GM10248 (cell line): ENCODE measurements around the gene CREB1.

Source experiments
- CTCF ChIA-PET: fragments of 300-600 bp; sonication (Branson Sonifier 250); formaldehyde crosslinking; extraction: SDS; loops from one replicate; lab custom pipeline; 2021; ENCODE audit warnings: antibody characterized with exemption; lab: Yijun Ruan, JAX
- POLR2A ChIA-PET: fragments of 350-650 bp; sonication (Branson Sonifier 250); formaldehyde crosslinking; extraction: SDS; loops from one replicate; lab custom pipeline; 2020; ENCODE audit warnings: antibody characterized with exemption; lab: Yijun Ruan, JAX
- DNase-seq: peaks from one replicate; pipeline ENCODE4 v3.0.0; 2012; ENCODE audit errors: extremely low spot score
- TF ChIP-seq, protein P1 (sequence below): IDR thresholded peaks from 2 replicates; pipeline ENCODE4 v1.5.1; 2012; ENCODE audit warnings: mild to moderate bottlenecking, low read depth; ENCODE audit errors: extremely low read depth, missing control alignments, control extremely low read depth

Gene CREB1

DNA sequence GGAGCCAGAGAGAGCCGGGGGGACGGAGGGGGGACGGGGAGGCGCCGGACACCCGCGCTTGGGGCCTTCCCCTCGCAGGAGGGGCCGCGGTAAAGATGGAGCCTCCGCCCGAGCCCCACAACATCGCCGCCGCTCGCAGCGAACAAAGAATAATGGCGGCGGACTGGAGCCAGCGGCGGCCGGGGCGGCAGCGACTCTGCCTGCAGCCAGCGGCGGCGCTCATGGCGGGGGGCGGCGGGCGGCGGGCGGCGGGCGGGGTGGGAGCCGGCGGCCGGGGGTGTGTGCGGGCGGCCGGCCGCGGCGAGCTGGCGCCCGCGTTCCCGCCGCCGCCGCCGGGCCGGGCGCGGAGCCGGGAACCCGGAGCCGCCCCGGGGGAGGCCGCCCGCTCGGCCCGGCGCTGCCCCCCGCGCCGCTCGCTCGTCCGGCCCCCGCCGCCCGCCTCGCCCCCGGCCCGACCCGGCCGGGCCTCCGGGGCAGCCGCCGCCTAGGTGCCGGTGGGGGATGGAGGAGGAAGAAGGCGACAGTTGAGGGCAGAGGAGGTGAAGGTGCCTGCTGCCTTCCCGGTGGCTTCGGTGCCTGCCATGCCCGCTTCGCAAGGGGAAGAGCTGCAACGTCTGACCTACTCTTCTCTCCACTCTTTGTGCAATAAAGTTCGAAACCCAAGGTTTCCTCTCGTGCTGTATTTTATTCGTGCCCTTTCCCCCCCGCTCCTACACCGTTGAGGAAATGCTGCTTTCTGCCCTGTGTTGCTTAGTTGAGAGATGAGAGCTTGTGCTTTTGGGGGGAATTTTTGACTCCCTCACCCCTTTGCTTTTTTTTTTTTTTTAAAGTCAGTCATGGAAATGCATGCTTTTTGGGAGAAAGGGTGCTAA, 634 bp downstream of the CREB1 start:
- CTCF ChIA-PET: interaction anchor here (1.1 to 2.2 kb wide), 8 partner anchors 9 to 95 kb away, joined by 3 to 7 read pairs (median 5); partner anchors contain the start of gene METTL21A
- POLR2A ChIA-PET: interaction anchor here (0.8 to 2.0 kb wide), 12 partner anchors 9 to 364 kb away, joined by 3 to 13 read pairs (median 3); partner anchors contain the start of genes CCNYL1, KLF7 and METTL21A
- TF ChIP-seq, protein P1, sequence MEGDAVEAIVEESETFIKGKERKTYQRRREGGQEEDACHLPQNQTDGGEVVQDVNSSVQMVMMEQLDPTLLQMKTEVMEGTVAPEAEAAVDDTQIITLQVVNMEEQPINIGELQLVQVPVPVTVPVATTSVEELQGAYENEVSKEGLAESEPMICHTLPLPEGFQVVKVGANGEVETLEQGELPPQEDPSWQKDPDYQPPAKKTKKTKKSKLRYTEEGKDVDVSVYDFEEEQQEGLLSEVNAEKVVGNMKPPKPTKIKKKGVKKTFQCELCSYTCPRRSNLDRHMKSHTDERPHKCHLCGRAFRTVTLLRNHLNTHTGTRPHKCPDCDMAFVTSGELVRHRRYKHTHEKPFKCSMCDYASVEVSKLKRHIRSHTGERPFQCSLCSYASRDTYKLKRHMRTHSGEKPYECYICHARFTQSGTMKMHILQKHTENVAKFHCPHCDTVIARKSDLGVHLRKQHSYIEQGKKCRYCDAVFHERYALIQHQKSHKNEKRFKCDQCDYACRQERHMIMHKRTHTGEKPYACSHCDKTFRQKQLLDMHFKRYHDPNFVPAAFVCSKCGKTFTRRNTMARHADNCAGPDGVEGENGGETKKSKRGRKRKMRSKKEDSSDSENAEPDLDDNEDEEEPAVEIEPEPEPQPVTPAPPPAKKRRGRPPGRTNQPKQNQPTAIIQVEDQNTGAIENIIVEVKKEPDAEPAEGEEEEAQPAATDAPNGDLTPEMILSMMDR: peak; percentile 24
- peak; percentile 41 for DNase-seq

DNA sequence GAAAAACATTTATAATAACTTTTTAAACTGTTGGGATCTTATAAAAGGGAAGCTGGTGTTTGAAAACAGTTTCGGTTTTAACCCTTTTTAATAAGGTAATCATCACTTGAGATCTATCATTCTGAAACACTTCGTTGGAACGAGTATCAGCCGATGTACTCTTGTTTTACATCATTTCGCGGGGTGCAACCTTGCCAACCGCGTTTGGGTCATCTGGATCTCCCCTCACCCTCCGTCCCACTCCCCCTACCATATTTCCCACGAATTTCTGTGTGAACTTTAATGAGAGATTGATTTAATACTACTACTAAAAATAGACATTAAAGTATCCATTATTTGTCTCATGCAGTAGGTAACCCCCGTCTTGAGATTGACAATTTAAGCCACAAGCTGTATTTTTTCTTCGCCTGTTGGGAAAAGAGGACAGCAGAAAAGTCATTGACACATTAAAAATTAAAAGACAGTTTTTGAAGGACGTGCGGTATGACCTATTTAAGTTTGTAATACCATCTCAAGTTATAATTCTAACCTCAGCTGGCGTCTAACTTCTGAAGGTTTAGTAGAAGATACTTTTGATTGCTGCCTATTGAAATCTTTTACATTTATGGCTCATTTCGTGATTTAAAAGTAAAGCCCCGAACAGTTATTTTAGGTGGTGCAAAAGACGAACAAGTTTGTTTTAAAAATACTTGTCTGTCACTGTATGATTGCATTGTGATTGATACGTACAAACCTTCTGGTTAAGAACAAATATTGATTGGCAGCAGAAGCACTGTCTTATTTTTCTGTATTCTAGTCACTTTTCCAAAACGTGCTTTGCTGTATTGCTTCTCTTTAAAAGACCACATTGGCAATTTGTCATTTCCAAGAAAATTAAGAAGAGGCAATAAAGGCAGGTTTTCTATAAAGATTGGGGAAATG, 1.5 kb downstream of the CREB1 start:
- ChIA-PET CTCF (interaction anchor here (0.8 to 2.2 kb wide), 6 partner anchors 8 to 135 kb away, joined by 3 to 7 read pairs (median 4); partner anchors contain the start of gene METTL21A), POLR2A (interaction anchor here (0.9 to 2.0 kb wide), 7 partner anchors 11 to 199 kb away, joined by 3 to 13 read pairs (median 3); partner anchors contain the start of genes CCNYL1 and METTL21A)
- DNase-seq: peak; percentile 31
- TF ChIP-seq, protein P1: no peak

DNA sequence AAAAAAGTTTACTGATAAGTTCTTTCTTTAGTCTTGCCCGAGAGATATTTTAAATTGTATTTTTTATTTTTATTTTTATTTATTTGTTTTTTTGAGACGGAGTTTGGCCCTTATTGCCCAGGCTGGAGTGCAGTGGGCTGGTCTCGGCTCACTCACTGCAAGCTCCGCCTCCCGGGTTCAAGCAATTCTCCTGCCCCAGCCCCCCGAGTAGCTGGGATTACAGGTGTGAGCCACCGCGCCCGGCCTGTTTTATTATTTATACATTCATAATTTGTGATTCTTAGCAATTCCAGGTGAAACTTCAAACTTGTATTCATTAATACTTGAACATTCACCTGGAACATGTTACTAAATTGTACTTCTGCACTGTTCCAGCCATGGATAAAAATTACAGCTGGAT, 2.9 kb downstream of the CREB1 start:
- ChIA-PET CTCF (interaction anchor here (0.8 to 2.3 kb wide), 6 partner anchors 11 to 276 kb away, joined by 3 to 14 read pairs (median 4); no protein-coding TSS in a partner anchor), POLR2A (no interaction called here)
- TF ChIP-seq, protein P1: no peak
- no peak for DNase-seq

DNA sequence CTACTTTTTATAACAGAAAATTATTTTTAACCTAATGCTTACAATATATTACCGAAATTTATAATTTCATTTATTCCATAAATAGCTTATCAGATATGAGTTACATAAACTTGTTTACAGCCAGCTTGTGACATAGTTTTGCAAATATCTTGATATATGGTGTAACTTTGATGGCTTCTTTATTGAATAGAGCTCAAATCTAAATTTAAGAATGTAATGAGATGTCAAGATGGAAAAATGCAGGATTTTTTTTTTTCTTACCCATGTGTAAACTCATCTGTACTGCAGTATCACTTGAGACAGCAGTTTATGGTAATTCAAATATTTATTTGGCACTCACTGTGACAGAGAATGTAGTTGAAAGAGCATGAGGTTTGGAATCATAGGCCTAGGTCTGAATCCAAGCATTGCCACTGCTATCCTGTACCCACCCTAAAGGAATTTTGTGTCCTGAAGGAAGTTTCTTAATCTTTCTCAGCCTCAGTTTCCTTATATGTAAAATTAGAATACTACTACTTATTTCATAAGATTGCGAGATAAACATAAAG, 3.8 kb downstream of the CREB1 start:
- CTCF ChIA-PET: interaction anchor here (0.8 to 2.3 kb wide), 6 partner anchors 10 to 277 kb away, joined by 3 to 14 read pairs (median 4); no protein-coding TSS in a partner anchor
- TF ChIP-seq, protein P1: no peak
- no peak for DNase-seq
- POLR2A ChIA-PET: interaction anchor here (0.6 kb wide), 1 partner anchor 18 kb away, joined by 6 read pairs; no protein-coding TSS in a partner anchor

DNA sequence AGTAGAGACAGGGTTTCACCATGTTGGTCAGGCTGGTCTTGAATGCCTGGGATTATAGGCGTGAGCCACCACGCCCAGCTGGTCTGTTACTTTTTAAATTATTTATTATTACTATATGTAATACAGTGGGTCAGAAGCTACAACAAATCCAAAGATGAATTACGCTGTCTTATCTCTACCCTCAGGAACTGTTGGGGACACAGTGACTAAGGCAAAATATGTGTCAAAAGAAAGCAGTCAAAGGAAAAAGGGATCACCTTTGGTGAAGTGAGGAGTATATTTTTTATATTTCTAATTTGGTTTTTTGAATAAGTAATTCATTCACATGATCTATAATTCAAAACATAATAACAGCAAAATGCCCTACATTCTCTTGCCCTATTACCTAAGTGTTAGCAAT, 4.7 kb downstream of the CREB1 start:
- no peak for DNase-seq
- CTCF ChIA-PET: interaction anchor here (1.0 to 2.3 kb wide), 4 partner anchors 10 to 92 kb away, joined by 3 to 14 read pairs (median 6); no protein-coding TSS in a partner anchor
- POLR2A ChIA-PET: no interaction called here
- TF ChIP-seq, protein P1: no peak
